ENCODE results near the gene STMN3. TPM values are rescaled to one million over a fixed set of nuclear protein-coding genes. Genes with fewer than 3 reads are reported as not detected.

Gene STMN3
- total RNA-seq, 1 experiment from 2014 or later: 65.6 TPM

DNA sequence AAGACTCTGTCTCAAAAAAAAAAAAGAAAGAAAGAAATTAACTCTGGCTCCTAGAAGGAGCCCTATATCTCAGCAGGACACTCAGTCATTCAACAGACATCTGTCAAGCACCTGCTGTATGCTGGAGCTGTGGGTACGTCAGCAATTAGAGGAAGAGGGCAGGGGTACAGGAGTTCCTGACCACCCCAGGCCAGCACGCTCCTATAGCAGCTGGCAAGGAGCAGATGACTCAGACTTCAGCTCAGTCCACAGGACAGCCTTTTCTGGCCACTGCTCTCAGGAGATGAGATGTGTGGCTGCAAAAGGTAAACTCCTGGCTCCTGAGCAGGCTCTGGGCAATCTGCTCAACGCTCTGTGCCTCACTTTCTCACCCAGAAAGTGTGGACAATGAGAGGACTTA is 3.2 kb upstream of the STMN3 start:
- Mint-ChIP-seq H3K27me3 (ENCODE audit: low read depth) (peaks cover 2% of the 10 kb centered on the region; the same call in 1 of the 2 replicates), H3K27ac (no peak overlapping the region), H3K4me3 (no peak overlapping the region), H3K36me3 (no peaks in the 10 kb centered on the region; the same call in 1 of the 2 replicates), H3K4me1 (peaks cover 26% of the 10 kb centered on the region), H3K9me3 (no peaks in the 10 kb centered on the region)
- TF ChIP-seq ZNF671 (CRISPR knock-in tag; IDR thresholded peaks at IDR 0.05) (no peak), MYBL2 (CRISPR knock-in tag; IDR thresholded peaks at IDR 0.05) (no peak), ZBTB21 (CRISPR knock-in tag; IDR thresholded peaks at IDR 0.05; ENCODE audit: borderline replicate concordance) (no peak), ATF1 (CRISPR knock-in tag; IDR thresholded peaks at IDR 0.05) (no peak), ZNF423 (CRISPR knock-in tag; IDR thresholded peaks at IDR 0.05) (no peak), ZNF317 (CRISPR knock-in tag; IDR thresholded peaks at IDR 0.05; ENCODE audit: borderline replicate concordance, low read depth) (no peak), ATF2 (CRISPR knock-in tag; IDR thresholded peaks at IDR 0.05; ENCODE audit: borderline replicate concordance, low read depth) (no peak), GABPB1 (CRISPR knock-in tag; IDR thresholded peaks at IDR 0.05) (no peak), PRDM15 (CRISPR knock-in tag; IDR thresholded peaks at IDR 0.05) (no peak), JUN (CRISPR knock-in tag; IDR thresholded peaks at IDR 0.05) (no peak), ESRRA (CRISPR knock-in tag; IDR thresholded peaks at IDR 0.05; ENCODE audit: borderline replicate concordance) (no peak), EMX1 (CRISPR knock-in tag; IDR thresholded peaks at IDR 0.05) (no peak), TEAD1 (CRISPR knock-in tag; IDR thresholded peaks at IDR 0.05) (no peak), SP1 (CRISPR knock-in tag; conservative IDR thresholded peaks at IDR 0.05) (no peak), ETV6 (CRISPR knock-in tag; IDR thresholded peaks at IDR 0.05) (no peak)
- TF ChIP-seq, protein P1, sequence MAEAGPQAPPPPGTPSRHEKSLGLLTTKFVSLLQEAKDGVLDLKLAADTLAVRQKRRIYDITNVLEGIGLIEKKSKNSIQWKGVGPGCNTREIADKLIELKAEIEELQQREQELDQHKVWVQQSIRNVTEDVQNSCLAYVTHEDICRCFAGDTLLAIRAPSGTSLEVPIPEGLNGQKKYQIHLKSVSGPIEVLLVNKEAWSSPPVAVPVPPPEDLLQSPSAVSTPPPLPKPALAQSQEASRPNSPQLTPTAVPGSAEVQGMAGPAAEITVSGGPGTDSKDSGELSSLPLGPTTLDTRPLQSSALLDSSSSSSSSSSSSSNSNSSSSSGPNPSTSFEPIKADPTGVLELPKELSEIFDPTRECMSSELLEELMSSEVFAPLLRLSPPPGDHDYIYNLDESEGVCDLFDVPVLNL (CRISPR knock-in tag; IDR thresholded peaks at IDR 0.05; ENCODE audit: borderline replicate concordance, low read depth): no peak
- TF ChIP-seq, protein P2, sequence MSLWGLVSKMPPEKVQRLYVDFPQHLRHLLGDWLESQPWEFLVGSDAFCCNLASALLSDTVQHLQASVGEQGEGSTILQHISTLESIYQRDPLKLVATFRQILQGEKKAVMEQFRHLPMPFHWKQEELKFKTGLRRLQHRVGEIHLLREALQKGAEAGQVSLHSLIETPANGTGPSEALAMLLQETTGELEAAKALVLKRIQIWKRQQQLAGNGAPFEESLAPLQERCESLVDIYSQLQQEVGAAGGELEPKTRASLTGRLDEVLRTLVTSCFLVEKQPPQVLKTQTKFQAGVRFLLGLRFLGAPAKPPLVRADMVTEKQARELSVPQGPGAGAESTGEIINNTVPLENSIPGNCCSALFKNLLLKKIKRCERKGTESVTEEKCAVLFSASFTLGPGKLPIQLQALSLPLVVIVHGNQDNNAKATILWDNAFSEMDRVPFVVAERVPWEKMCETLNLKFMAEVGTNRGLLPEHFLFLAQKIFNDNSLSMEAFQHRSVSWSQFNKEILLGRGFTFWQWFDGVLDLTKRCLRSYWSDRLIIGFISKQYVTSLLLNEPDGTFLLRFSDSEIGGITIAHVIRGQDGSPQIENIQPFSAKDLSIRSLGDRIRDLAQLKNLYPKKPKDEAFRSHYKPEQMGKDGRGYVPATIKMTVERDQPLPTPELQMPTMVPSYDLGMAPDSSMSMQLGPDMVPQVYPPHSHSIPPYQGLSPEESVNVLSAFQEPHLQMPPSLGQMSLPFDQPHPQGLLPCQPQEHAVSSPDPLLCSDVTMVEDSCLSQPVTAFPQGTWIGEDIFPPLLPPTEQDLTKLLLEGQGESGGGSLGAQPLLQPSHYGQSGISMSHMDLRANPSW (CRISPR knock-in tag; conservative IDR thresholded peaks at IDR 0.05; ENCODE audit: low read depth): no peak
- TF ChIP-seq, protein P3, sequence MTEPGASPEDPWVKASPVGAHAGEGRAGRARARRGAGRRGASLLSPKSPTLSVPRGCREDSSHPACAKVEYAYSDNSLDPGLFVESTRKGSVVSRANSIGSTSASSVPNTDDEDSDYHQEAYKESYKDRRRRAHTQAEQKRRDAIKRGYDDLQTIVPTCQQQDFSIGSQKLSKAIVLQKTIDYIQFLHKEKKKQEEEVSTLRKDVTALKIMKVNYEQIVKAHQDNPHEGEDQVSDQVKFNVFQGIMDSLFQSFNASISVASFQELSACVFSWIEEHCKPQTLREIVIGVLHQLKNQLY (CRISPR knock-in tag; IDR thresholded peaks at IDR 0.05): no peak
- DNase-seq (ENCODE audit: low spot score) (no peak), ATAC-seq (no peak)
- ChIA-PET POLR2A (no interaction called here), CTCF (no interaction called here)

Data from WTC11 (cell line).